MV-4-11 (cell line): ENCODE measurements around the gene MAP2K4.
A peak's percentile ranks its signal among the peaks of the same experiment; 100 is the strongest.

ENCODE experiments used
- DNase-seq: peaks from one replicate; lab custom pipeline; 2025; lab: John Stamatoyannopoulos, UW

The MAP2K4 gene

DNA sequence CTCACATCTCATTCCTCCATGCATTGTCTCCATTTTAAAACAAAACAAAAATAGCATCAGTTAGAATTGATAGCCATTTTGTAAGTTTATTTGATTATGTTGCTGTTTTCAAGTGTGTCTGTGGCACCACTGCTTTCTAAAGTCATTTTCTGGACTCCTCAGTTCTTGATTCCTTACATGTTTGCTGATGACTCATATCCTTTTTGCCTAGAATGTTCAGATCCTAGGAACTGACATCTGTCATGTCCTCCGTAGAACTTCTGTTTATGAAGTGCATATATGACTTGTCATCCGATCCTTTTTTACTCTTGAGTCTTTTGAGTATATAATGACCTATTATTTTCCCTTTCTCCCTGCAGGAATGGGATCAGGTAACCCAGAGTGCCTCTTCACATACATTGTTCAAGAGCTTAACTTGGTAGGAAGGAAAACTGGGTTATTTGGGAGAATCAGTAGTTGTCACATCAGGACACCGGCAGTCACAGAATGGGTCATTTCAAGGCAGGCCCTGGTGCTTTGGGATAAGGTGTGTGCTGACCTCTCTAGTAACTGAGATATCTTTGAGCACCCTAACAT, 69.2 kb downstream of the MAP2K4 start:
- peak; percentile 39 for DNase-seq

- DNase-seq, result no peak
These were observed 73.7 kb downstream of the MAP2K4 start for GRCh38 chr17:12094336-12094735.

- no peak for DNase-seq
These were observed 74.8 kb downstream of the MAP2K4 start for GRCh38 chr17:12095522-12095921.

DNA sequence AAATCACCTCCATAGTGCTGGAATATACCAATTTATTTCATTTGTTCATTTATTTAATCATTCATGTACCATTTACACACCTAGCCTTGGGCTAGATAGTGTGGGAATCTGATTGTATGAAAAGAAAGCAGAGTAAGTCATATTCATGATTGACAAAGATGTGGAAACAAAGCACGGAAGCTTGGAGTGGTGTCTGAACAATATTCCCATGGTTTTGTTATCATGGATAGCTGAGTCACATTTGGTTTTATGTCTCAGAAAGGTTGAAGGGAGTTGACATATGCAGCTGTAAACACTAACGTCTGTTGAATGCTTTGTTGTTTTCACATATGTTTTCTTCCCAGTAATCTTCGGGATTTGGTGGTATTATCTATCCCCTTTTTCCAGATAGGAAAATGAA, 76.6 kb downstream of the MAP2K4 start:
- no peak for DNase-seq

DNA sequence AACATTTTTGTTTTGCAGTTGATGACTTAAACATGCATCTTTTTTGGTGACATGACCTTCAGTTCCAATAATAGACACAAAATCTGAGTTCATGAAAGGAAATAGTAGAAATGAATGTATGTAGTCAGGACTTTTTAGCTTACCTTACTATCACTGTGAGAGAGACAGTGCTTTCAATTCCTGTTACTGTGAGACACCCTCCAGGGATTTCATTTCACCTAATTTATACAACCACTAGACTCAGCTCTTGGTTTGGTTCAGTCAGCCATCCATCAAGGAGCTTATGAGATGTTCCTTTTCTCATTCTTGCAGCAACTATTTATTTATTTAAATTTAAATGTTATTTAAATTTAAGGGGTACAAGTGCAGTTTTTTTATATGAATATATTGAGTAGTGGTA, 77.9 kb downstream of the MAP2K4 start:
- DNase-seq, result no peak

GRCh38 chr17:12099412-12099811, 78.7 kb downstream of the MAP2K4 start:
- DNase-seq, result no peak

- no peak for DNase-seq
These were observed 84.2 kb downstream of the MAP2K4 start for GRCh38 chr17:12104831-12105230.

- no peak for DNase-seq
These were observed 87.2 kb downstream of the MAP2K4 start for GRCh38 chr17:12107905-12108304.

GRCh38 chr17:12110906-12111305, 90.2 kb downstream of the MAP2K4 start:
- no peak for DNase-seq

- DNase-seq, result no peak
These were observed 92.5 kb downstream of the MAP2K4 start for GRCh38 chr17:12113156-12113555.

- DNase-seq, result no peak
These were observed 94.2 kb downstream of the MAP2K4 start for GRCh38 chr17:12114686-12115418.

GRCh38 chr17:12116143-12116542, 95.5 kb downstream of the MAP2K4 start:
- no peak for DNase-seq

GRCh38 chr17:12118617-12119016, 97.9 kb downstream of the MAP2K4 start:
- DNase-seq, result no peak

GRCh38 chr17:12122075-12122474, 101.4 kb downstream of the MAP2K4 start:
- no peak for DNase-seq

DNA sequence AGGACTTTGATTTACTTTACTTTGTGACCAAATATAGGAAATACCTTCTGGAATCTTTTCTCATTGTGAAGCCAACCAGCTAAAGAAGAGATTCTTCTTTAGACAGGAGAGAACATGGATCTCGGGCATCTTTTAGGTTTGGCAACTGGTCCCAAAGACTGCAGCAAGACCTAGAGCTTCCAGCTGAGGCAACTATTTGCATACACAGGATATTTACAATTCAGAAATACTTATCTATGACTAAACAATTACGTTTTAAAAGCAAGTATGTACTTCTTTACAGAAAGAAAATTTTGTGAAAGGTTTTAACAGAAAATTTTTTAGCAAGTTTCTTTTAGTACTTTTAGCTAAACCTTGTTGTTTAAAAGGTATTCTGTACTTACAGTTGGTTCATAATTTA, 106.5 kb downstream of the MAP2K4 start:
- DNase-seq, result no peak

- no peak for DNase-seq
These were observed 107.0 kb downstream of the MAP2K4 start for GRCh38 chr17:12127667-12128066.

DNA sequence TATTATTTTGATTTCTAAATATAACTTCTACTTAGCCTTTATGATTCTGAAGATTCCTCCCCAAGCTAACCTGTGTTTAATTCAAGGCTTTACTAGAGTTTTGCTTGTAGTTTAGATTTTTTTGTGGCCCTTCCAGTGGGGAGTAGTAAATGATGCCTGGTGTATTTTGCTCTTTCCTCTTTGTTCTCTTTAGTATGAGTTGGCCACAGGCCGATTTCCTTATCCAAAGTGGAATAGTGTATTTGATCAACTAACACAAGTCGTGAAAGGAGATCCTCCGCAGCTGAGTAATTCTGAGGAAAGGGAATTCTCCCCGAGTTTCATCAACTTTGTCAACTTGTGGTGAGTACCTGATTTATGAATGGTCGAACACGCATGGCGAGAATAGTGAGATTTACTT, 108.3 kb downstream of the MAP2K4 start:
- no peak for DNase-seq

DNA sequence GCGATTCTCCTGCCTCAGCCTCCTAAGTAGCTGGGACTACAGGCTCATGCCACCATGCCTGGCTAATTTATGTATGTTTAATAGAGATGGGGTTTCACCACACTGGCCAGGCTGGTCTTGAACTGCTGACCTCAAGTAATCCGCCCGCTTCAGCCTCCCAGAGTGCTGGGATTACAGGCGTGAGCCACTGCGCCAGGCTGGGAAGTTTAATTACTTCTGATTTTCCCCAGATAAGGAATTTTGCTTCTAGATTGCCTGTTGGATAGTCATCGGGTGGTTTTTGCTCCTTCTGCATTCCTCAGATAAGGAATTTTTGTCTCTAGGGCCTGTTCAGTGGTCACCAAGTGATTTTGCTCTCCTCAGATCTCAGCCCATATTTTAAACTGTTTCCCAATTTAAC, 112.5 kb downstream of the MAP2K4 start:
- DNase-seq, result no peak

- no peak for DNase-seq
These were observed 113.4 kb downstream of the MAP2K4 start for GRCh38 chr17:12134101-12134500.

DNA sequence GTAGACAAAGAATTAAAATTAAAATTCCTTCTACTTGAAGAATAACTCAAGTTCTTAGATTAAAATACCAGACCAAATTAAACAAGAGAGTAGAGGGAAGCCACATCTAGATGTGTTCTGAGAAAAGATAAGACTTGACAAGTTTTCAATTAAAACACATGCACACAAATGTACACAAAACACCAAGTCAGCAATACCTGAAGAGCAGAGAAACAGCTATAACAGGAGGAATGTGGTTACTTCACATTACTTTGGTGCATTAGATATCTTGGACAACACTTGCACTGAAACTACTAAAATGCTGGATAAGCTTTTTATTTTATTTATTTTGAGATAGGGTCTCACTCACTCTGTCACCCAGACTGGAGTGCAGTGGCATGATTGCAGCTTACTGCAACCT, 113.9 kb downstream of the MAP2K4 start:
- DNase-seq, result no peak

GRCh38 chr17:12136243-12136642, 115.6 kb downstream of the MAP2K4 start:
- DNase-seq, result no peak

DNA sequence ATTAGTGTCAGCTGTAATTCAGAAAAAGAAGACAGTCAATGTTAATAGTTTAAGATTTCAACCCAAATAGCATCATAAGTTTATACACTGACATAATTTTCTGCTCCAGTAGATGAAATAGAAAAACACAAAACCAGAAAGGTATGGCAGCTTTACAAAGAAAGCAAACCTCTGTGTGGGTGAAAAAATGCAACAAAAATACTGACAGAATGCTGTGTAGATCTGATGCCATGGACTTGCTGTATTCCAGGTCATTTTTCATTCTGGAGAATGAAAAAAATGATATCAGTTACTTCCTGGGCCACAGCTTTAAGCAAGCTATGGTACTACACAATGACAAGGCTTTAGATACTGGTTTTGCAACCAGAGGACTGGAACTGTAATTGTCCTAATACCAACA, 116.0 kb downstream of the MAP2K4 start:
- no peak for DNase-seq

GRCh38 chr17:12137859-12138258, 117.2 kb downstream of the MAP2K4 start:
- no peak for DNase-seq

GRCh38 chr17:12140685-12141084, 120.0 kb downstream of the MAP2K4 start:
- DNase-seq, result no peak
